ENCODE results near the gene HSPA1A.
"Not testable (repeated sequence)": the region's sequence is repeated elsewhere in the genome, so short reads cannot be mapped to it uniquely, and the experiment has no call there.

HSPA1A gene

GRCh38 chr6:31813465-31813849 is 1.9 kb upstream of the HSPA1A start:
- no peak for DNase-seq

- DNase-seq, result peak; percentile 89
Observed at GRCh38 chr6:31814677-31815024, 692 bp upstream of the HSPA1A start.

- not testable (repeated sequence) for DNase-seq
Observed at GRCh38 chr6:31817133-31817928, 2.0 kb downstream of the HSPA1A start.

- not testable (repeated sequence) for DNase-seq
Observed at GRCh38 chr6:31817929-31818511, 2.7 kb downstream of the HSPA1A start.

GRCh38 chr6:31819871-31820299 is 4.5 kb downstream of the HSPA1A start:
- no peak for DNase-seq

GRCh38 chr6:31820399-31820798 is 5.1 kb downstream of the HSPA1A start:
- not testable (repeated sequence) for DNase-seq

- DNase-seq, result peak; percentile 19
Observed at GRCh38 chr6:31821301-31822035, 6.1 kb downstream of the HSPA1A start.

GRCh38 chr6:31822036-31822821 is 6.9 kb downstream of the HSPA1A start:
- DNase-seq, result no peak

- not testable (repeated sequence) for DNase-seq
Observed at GRCh38 chr6:31823592-31824196, 8.4 kb downstream of the HSPA1A start.

- DNase-seq, result no peak
Observed at GRCh38 chr6:31825553-31825952, 10.2 kb downstream of the HSPA1A start.

GRCh38 chr6:31826793-31827285 is 11.5 kb downstream of the HSPA1A start:
- DNase-seq, result no peak

GRCh38 chr6:31827286-31828079 is 12.1 kb downstream of the HSPA1A start, which contains the start of gene HSPA1B:
Gene HSPA1B, plus strand, starts transcription at chr6:31827738. Its CDS starts 213 bp downstream, at chr6:31827951.
- DNase-seq, result peak; percentile 100

- DNase-seq, result peak; percentile 25
Observed at GRCh38 chr6:31829633-31830283, 14.4 kb downstream of the HSPA1A start.

- DNase-seq, result no peak
Observed at GRCh38 chr6:31830886-31831335, 15.6 kb downstream of the HSPA1A start.

GRCh38 chr6:31831350-31832215 is 16.2 kb downstream of the HSPA1A start:
- no peak for DNase-seq

GRCh38 chr6:31834367-31835250 is 19.3 kb downstream of the HSPA1A start:
- DNase-seq, result peak; percentile 78

- DNase-seq, result no peak
Observed at GRCh38 chr6:31836047-31836473, 20.7 kb downstream of the HSPA1A start.
